Omental fat pad (tissue), 4 donors: Measurements from ENCODE around the gene RBFOX1. TPM values are rescaled to one million over a fixed set of nuclear protein-coding genes. Genes with fewer than 3 reads are reported as not detected.
A peak's percentile ranks its signal among the peaks of the same experiment; 100 is the strongest.

ENCODE experiments used
- ATAC-seq: fragments of 150-250 bp; one replicate; pipeline ENCODE4 v1.9.1; 2016; ENCODE audit warnings: mild to moderate bottlenecking, moderate library complexity; ENCODE audit not compliant: low FRiP score
- DNase-seq: peaks from one replicate; pipeline ENCODE4 v3.0.0-alpha.2; 2019; ENCODE audit warnings: low spot score
- total RNA-seq, 4 donors: library from RNA; depleted of rRNA; stranded (reverse); fragments of >200 nt; gene quantifications; one replicate each; pipeline ENCODE4 v1.1.0, GENCODE V29; 2016
- TF ChIP-seq, protein P1 (sequence below), 3 donors: fragments of 450-650 bp; IDR thresholded peaks; one replicate each; pipeline ENCODE4 v1.5.1; 2016 to 2017; ENCODE audit warnings: antibody characterized with exemption in 3 of 3, mild to moderate bottlenecking in 3 of 3, moderate library complexity in 2 of 3

RBFOX1 gene
- total RNA-seq, 4 donors from 2014 or later = 0.24 to 2.9 (median 1.1) TPM; not detected in 1

DNA sequence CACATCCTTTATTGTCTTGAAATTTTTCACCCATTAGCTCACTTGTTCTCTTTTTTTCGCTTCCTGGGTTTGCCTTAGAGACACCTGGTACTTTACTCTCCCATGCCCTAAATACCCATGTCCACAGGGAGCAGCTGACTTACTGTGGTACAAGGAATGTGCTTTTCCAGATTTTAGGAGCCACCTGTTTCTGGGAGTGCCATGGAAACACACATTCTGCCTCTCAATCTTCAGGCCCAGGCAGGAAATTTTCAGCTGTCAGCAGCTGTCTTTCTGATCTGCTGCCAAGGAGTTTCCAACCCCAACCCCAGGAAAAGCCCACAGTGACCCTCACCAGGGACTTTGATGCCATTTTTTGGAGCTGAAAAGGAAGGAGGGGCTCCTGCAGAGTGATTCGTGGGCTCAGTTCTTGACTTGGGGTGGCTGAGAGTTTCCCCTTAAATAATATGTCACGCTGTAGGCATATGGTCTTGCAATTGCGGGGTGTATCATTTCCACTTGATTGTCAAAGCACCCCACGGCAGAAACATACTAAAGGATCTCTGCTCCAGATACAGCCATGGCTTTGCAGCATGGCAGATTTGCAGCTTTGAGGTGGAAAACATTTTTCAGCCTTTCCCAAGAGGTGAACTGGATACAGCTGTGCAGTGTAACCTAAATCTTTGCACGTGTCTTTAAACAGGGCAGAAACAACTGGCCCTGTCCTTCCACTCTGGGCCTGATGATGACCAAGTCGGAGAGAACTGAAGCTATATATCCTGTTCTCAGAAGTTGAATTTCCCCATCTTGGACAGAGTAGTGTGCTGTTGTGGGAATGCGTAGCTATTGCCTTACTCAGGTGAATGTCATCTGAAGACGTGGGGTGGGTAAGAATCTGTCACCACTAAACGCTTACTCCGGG, 19.2 kb downstream of the RBFOX1 start:
- DNase-seq = no peak
- ATAC-seq = no peak
- TF ChIP-seq, protein P1, sequence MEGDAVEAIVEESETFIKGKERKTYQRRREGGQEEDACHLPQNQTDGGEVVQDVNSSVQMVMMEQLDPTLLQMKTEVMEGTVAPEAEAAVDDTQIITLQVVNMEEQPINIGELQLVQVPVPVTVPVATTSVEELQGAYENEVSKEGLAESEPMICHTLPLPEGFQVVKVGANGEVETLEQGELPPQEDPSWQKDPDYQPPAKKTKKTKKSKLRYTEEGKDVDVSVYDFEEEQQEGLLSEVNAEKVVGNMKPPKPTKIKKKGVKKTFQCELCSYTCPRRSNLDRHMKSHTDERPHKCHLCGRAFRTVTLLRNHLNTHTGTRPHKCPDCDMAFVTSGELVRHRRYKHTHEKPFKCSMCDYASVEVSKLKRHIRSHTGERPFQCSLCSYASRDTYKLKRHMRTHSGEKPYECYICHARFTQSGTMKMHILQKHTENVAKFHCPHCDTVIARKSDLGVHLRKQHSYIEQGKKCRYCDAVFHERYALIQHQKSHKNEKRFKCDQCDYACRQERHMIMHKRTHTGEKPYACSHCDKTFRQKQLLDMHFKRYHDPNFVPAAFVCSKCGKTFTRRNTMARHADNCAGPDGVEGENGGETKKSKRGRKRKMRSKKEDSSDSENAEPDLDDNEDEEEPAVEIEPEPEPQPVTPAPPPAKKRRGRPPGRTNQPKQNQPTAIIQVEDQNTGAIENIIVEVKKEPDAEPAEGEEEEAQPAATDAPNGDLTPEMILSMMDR (IDR thresholded peaks at IDR 0.05) = no peak

- no peak for DNase-seq
- no peak for ATAC-seq
- TF ChIP-seq, protein P1 (IDR thresholded peaks at IDR 0.05) = no peak
These were observed 23.1 kb downstream of the RBFOX1 start for GRCh38 chr16:7355758-7356157.

DNA sequence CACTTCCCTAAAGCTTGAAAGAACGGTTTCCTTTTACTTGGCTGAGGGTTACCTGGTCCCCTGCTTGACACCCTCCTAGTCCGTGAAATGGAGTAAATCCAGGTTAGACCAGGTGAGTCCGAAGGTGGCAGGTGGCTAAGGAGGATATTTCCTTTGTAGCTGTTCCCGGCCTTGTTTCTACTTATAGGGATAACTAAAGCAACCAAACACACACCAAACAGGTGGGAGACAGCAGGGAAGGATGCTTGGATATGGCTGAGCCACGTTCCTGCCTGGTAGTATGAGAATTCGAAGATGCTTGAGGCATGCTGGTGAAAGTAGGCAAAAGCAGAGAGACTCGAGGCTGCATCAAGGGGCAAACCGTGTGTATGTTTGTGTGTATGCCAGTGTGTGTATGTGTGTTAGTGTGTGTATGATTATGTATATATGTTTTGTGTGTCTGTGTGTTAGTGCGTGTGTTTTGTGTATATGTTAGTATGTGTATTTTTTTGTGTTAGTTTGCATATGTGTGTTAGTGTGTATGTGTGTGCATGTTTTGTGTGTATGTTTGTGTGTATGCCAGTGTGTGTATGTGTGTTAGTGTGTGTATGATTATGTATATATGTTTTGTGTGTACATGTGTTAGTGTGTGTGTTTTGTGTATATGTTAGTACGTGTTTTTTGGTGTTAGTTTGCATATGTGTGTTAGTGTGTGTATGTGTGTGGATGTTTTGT, 28.9 kb downstream of the RBFOX1 start:
- DNase-seq (no peak), ATAC-seq (no peak)
- TF ChIP-seq, protein P1 (IDR thresholded peaks at IDR 0.05) = no peak

GRCh38 chr16:7362231-7362630, 29.6 kb downstream of the RBFOX1 start:
- TF ChIP-seq, protein P1 (IDR thresholded peaks at IDR 0.05) = no peak
- ATAC-seq (no peak), DNase-seq (no peak)

- TF ChIP-seq, protein P1 (IDR thresholded peaks at IDR 0.05) = no peak
- ATAC-seq = peak; percentile 91
These were observed 31.1 kb downstream of the RBFOX1 start for GRCh38 chr16:7363422-7364417.

GRCh38 chr16:7366041-7366440, 33.4 kb downstream of the RBFOX1 start:
- TF ChIP-seq, protein P1 (IDR thresholded peaks at IDR 0.05) = no peak
- no peak for ATAC-seq
- DNase-seq = no peak

More at GRCh38 chr16:7363422-7364417, 31.1 kb downstream of the RBFOX1 start:
- no peak for DNase-seq
